KMS-11 (cell line): ENCODE measurements around the gene TSACC.

ENCODE experiments used
- H2AFZ ChIP-seq: fragments of 200-600 bp; sonication (generic); 2 replicates; pipeline ENCODE4 v1.6.1; 2016; ENCODE audit warnings: antibody characterized with exemption, mixed run types, low read depth
- H3K27ac ChIP-seq: fragments of 200-600 bp; sonication (generic); 2 replicates; pipeline ENCODE4 v1.6.1; 2016; ENCODE audit warnings: mild to moderate bottlenecking, mixed run types
- H3K27me3 ChIP-seq: fragments of 200-600 bp; sonication (generic); 2 replicates; pipeline ENCODE4 v1.6.1; 2017; ENCODE audit warnings: mild to moderate bottlenecking, low read depth, mixed run types, moderate library complexity; ENCODE audit not compliant: insufficient read depth
- H3K36me3 ChIP-seq: fragments of 200-600 bp; sonication (generic); 2 replicates; pipeline ENCODE4 v1.6.1; 2017; ENCODE audit warnings: mild to moderate bottlenecking, mixed run types; ENCODE audit not compliant: insufficient read depth
- H3K4me1 ChIP-seq: fragments of 200-600 bp; sonication (generic); 2 replicates; pipeline ENCODE4 v1.6.1; 2016; ENCODE audit warnings: mild to moderate bottlenecking, low read depth, mixed run types; ENCODE audit not compliant: poor library complexity, severe bottlenecking
- H3K4me2 ChIP-seq: fragments of 200-600 bp; sonication (generic); 2 replicates; pipeline ENCODE4 v1.7.0; 2016; ENCODE audit warnings: mild to moderate bottlenecking, mixed run types
- H3K4me3 ChIP-seq: fragments of 200-600 bp; sonication (generic); IDR thresholded peaks from 2 replicates; pipeline ENCODE4 v1.6.1; 2017; ENCODE audit warnings: low read depth, low read length, mixed read lengths; ENCODE audit not compliant: insufficient read depth
- H3K79me2 ChIP-seq: fragments of 200-600 bp; sonication (generic); 2 replicates; pipeline ENCODE4 v1.6.1; 2016; ENCODE audit warnings: low read depth, mixed run types; ENCODE audit not compliant: insufficient read depth
- H3K9ac ChIP-seq: fragments of 200-600 bp; sonication (generic); 2 replicates; pipeline ENCODE4 v1.6.1; 2016; ENCODE audit warnings: mild to moderate bottlenecking, mixed run types
- H4K20me1 ChIP-seq: fragments of 200-600 bp; sonication (generic); 2 replicates; pipeline ENCODE4 v1.6.1; 2016; ENCODE audit warnings: mild to moderate bottlenecking, mixed run types; ENCODE audit not compliant: insufficient read depth
- TF ChIP-seq, protein P1 (sequence below): fragments of 200-600 bp; sonication (generic); conservative IDR thresholded peaks from 2 replicates; pipeline ENCODE4 v1.6.1; 2017; ENCODE audit warnings: low read depth, mild to moderate bottlenecking, antibody characterized with exemption, low read length, moderate library complexity, mixed read lengths

Gene TSACC

DNA sequence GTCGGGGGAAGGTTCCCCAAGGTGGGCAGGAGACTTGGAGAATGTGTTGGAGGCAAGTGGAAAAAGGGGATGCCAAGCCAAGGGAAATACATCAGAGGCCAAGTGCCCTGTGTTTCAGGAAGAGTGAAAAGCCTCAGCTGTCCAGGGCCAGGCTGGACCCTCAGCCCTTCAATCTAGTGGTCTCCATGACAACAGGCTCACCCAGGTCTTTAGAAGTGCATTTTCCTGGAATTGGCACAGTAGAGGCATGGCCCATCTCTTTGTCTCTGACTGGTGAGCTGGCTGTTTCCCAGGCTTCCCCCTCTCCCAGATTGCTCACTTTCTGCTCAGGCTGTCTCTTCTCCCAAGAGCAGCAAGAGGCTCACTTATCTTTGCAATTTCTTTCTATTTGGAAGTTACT, 20.3 kb downstream of the TSACC start:
- Histone ChIP-seq H3K9ac (no peak overlapping the region), H3K4me3 (no peak overlapping the region), H3K4me2 (no peak overlapping the region), H3K36me3 (no peaks in the 10 kb centered on the region), H3K27ac (no peak overlapping the region), H4K20me1 (no peaks in the 10 kb centered on the region), H2AFZ (no peak overlapping the region), H3K27me3 (peaks cover 83% of the 10 kb centered on the region), H3K4me1 (peaks cover 13% of the 10 kb centered on the region), H3K79me2 (no peaks in the 10 kb centered on the region)
- TF ChIP-seq, protein P1, sequence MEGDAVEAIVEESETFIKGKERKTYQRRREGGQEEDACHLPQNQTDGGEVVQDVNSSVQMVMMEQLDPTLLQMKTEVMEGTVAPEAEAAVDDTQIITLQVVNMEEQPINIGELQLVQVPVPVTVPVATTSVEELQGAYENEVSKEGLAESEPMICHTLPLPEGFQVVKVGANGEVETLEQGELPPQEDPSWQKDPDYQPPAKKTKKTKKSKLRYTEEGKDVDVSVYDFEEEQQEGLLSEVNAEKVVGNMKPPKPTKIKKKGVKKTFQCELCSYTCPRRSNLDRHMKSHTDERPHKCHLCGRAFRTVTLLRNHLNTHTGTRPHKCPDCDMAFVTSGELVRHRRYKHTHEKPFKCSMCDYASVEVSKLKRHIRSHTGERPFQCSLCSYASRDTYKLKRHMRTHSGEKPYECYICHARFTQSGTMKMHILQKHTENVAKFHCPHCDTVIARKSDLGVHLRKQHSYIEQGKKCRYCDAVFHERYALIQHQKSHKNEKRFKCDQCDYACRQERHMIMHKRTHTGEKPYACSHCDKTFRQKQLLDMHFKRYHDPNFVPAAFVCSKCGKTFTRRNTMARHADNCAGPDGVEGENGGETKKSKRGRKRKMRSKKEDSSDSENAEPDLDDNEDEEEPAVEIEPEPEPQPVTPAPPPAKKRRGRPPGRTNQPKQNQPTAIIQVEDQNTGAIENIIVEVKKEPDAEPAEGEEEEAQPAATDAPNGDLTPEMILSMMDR = no peak

- Histone ChIP-seq H3K79me2 (no peaks in the 10 kb centered on the region), H3K9ac (no peak overlapping the region), H3K4me2 (no peak overlapping the region), H3K36me3 (no peaks in the 10 kb centered on the region), H4K20me1 (no peaks in the 10 kb centered on the region), H3K27me3 (peaks cover 83% of the 10 kb centered on the region), H3K4me1 (peaks cover 13% of the 10 kb centered on the region), H3K4me3 (no peak overlapping the region), H2AFZ (no peak overlapping the region), H3K27ac (no peak overlapping the region)
- TF ChIP-seq, protein P1 = no peak
Observed at GRCh38 chr1:156359249-156359648, 20.9 kb downstream of the TSACC start.

DNA sequence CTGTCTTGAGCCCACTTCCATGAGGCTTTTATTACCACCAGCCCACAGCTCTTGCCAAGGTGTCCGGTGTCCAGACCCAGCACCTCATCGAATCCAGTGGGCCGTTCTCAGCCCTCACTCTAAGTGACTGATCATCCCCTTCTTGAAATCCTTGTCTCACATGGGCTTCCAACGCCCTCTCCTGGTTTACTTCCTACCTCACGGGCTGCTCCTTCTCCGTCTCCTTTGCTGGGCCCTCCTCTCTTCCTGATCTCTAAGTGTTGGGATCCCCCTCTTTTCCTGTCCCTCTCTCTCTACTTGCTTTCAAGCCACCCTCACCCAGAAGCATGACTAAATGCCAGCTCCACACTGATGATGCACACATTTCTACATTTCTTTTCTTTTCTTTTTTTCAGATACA, 21.6 kb downstream of the TSACC start:
- TF ChIP-seq, protein P1 = 0 out of 2 replicates have a peak, but pooled peaks have one; percentile 14
- no peaks in the 10 kb centered on the region for H3K36me3 ChIP-seq
- H4K20me1 ChIP-seq = no peaks in the 10 kb centered on the region
- H3K79me2 ChIP-seq = no peaks in the 10 kb centered on the region
- no peak overlapping the region for H3K9ac ChIP-seq
- H3K4me2 ChIP-seq = no peak overlapping the region
- no peak overlapping the region for H3K4me3 ChIP-seq
- no peak overlapping the region for H3K27ac ChIP-seq
- peaks cover 83% of the 10 kb centered on the region for H3K27me3 ChIP-seq
- peaks cover 13% of the 10 kb centered on the region for H3K4me1 ChIP-seq
- H2AFZ ChIP-seq = no peak overlapping the region

DNA sequence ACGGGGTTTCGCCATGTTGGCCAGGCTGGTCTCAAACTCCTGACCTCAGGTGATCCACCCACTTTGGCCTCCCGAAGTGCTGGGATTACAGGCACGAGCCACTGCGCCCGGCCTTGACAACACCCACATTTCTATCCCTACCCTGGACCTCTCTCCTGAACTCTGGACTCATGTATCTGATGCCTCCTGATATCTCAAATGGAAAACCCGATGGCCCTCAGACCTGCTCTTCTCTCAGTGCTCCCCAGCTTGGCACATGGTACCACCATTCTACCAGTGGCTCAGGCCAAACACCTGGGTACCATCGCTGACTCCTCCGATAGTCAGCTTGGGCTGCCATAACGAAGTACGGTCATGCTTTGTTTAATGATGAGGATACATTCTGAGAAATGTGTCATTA, 22.2 kb downstream of the TSACC start:
- H3K27me3 ChIP-seq = peaks cover 83% of the 10 kb centered on the region
- no peak overlapping the region for H3K9ac ChIP-seq
- H2AFZ ChIP-seq = no peak overlapping the region

More for the DNA sequence above, 22.2 kb downstream of the TSACC start:
- H4K20me1 ChIP-seq = no peaks in the 10 kb centered on the region
- TF ChIP-seq, protein P1 = no peak
- H3K4me2 ChIP-seq = no peak overlapping the region
- H3K36me3 ChIP-seq = no peaks in the 10 kb centered on the region
- H3K27ac ChIP-seq = no peak overlapping the region
- no peak overlapping the region for H3K4me3 ChIP-seq
- H3K79me2 ChIP-seq = no peaks in the 10 kb centered on the region
- peaks cover 13% of the 10 kb centered on the region for H3K4me1 ChIP-seq
